Stimulated activated CD4-positive, alpha-beta T cell treated with anti-CD3 and anti-CD28 coated beads, Interleukin-1b, Interleukin-23, amount 100 ng/mL, for 1 hour (primary cell): Measurements from ENCODE around the gene PEMT.

ENCODE experiments used
- DNase-seq, 2 donors: peaks; one replicate each; pipeline ENCODE4 v3.0.0-alpha.2; 2020; ENCODE audit warnings: low read depth in 2 of 2

Gene PEMT

GRCh38 chr17:17605083-17605728, 13.7 kb upstream of the PEMT start:
- DNase-seq = no peak

GRCh38 chr17:17603895-17604225, 12.4 kb upstream of the PEMT start:
- no peak for DNase-seq

- no peak for DNase-seq
Measured at GRCh38 chr17:17603178-17603894, 11.8 kb upstream of the PEMT start.

GRCh38 chr17:17599965-17600364, 8.5 kb upstream of the PEMT start:
- DNase-seq = no peak

- no peak for DNase-seq
Measured at GRCh38 chr17:17598003-17598402, 6.5 kb upstream of the PEMT start.

GRCh38 chr17:17595755-17596154, 4.2 kb upstream of the PEMT start:
- DNase-seq = no peak

GRCh38 chr17:17593222-17593620, 1.7 kb upstream of the PEMT start:
- no peak for DNase-seq

GRCh38 chr17:17590883-17591354, 589 bp downstream of the PEMT start:
- peak in 1 of 2 donors; percentile 5 for DNase-seq

GRCh38 chr17:17590141-17590751, 1.3 kb downstream of the PEMT start:
- no peak for DNase-seq

GRCh38 chr17:17587614-17588337, 3.7 kb downstream of the PEMT start:
- no peak for DNase-seq

GRCh38 chr17:17582372-17582771, 9.1 kb downstream of the PEMT start:
- DNase-seq = no peak

GRCh38 chr17:17581509-17581908, 10.0 kb downstream of the PEMT start:
- DNase-seq = no peak

GRCh38 chr17:17580662-17581470, 10.6 kb downstream of the PEMT start:
- no peak for DNase-seq

GRCh38 chr17:17579691-17580090, 11.8 kb downstream of the PEMT start:
- DNase-seq = no peak

- no peak for DNase-seq
Measured at GRCh38 chr17:17577373-17577772, 14.1 kb downstream of the PEMT start.

- DNase-seq = no peak
Measured at GRCh38 chr17:17576772-17577234, 14.7 kb downstream of the PEMT start.

- no peak for DNase-seq
Measured at GRCh38 chr17:17575360-17576251, 15.9 kb downstream of the PEMT start.

- no peak for DNase-seq
Measured at GRCh38 chr17:17573912-17574311, 17.6 kb downstream of the PEMT start.

- no peak for DNase-seq
Measured at GRCh38 chr17:17572010-17572785, 19.3 kb downstream of the PEMT start.
